T-helper 22 cell (primary cell): Measurements from ENCODE around the gene DUSP5.
"Not testable (repeated sequence)": the region's sequence is repeated elsewhere in the genome, so short reads cannot be mapped to it uniquely, and the experiment has no call there.

Source experiments
- DNase-seq: peaks from one replicate; pipeline ENCODE4 v3.0.0-alpha.2; 2020; ENCODE audit warnings: low read depth

DUSP5 gene

DNA sequence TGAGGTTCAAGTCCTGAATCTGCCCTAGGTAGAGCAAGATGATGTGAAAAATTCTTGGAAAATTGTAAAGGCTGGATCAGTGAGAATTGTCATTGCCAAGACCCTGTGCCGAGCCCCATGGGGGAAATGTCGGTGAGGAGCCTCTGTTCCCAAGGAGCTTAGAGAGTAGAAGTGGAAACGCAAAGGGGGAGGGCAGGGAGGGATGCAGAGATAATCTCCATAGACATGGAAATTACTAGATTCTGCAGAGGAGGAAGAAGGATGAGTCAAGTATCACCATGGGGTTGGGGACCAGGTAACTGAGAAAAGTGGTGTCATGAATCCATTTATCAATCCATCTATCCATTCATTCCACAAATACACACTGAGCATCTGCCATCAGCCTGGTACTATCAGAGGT lies 26.0 kb downstream of the DUSP5 start:
- no peak for DNase-seq

DNA sequence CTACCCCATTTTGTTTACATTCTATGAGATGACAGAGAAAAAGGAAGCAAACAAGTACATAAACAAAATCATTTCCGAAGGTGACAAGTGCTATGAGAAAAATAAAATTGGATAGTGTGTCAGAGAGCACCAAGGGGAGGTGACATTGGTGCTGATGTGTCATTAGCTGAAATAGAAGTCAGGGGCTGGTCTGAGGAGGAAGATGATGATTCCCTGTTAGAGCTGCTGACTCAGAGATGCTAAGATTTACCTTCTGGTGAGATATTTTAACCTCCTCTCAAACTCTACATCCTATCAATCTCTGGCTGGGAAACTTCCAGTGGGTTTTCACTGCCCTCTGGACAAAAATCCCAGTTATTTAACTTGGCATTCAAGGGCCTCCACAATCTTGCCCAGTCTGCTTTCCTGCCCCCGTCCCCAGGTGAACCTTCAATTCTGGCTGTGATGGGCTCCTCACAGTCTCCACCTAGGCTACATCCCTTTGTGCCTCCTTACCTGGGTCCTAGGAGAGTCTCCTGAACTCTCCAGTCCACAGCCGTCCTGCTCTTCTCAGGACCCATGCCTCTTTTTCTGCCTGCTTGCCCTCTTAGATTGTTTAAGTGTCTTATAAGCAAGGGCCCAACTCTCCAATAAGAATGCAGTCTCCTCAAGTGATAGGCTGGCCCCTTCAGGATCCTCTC lies 26.6 kb downstream of the DUSP5 start:
- DNase-seq: no peak

DNA sequence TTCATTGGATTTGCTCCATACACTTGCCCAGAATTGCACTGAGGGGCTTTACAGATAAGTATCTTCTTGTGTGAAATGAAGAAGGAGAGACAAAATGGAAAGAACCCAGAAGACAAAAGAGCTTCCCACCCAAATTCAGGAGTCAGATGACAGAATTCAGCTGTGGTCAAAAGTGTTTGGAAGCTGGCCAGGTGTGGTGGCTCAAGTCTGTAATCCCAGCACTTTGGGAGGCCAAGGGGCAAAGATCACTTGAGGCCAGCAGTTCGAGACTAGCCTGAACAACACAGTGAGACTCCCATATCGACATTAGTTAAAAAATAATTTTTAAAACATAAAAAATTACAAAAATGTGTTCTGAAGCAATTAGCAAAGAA lies 27.1 kb downstream of the DUSP5 start:
- DNase-seq: no peak

DNA sequence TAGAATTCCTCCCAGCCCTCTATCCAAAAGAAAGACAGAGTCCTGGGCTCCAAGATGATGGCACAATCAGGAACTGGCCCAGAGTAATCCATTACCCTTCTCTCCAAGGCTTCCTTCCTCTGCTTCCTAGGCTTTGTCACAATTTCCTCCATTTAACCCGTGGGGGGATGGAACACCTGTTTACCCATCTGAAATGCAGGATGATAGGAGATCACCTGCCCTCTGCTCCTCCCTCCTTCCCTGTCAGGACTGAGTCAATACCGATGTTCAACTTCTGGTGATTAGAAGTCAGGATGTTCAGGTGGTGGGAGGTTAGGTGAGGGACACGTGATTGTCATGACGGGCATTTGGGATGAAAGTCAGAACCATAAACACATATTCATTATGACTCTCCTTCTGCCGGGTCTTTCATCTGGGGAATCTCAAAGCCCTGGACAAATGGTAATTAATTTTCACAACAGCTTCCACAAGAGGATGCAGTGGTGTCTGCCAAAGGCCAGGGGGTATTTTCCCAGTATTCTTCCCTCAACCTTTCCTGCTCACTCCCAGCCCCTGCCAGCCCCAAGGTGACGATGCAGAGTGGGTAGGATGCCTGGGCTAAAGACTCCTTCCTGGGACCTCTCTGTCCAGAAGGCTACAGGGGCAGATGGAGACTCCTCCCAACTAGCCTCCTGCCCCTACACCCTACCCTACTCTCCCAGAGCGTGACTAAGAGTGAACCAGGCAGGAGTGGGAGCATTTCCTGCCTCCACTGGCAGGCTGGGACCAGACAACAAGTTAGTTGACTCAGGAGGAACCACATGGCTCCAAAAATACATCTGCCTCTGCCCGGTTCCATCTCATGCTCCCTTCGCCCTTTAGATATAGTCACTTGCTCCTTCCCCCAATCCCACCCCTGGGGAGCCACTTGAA lies 27.9 kb downstream of the DUSP5 start:
- no peak for DNase-seq

DNA sequence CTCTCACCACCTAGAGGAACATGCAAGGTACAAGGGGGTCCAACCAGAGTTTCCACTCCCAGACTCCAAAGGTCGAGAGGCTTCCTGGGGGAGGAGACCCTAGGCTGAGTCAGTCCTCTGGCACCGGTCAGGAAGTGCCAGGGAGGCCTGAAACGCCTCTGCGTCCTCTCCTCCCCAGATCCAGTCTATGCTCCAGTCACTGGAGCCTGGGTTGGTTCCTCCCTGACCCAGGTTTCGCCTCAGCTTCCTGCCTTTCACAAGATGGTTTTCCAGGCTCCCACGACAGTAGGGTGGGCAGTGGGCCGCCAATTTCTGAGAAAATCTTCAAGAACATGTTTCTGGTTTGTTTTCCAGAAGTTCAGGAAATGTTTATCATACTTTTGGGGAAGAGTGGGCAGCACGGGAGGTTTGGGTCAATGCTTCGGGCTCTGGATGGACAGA lies 30.0 kb downstream of the DUSP5 start:
- DNase-seq: no peak

DNA sequence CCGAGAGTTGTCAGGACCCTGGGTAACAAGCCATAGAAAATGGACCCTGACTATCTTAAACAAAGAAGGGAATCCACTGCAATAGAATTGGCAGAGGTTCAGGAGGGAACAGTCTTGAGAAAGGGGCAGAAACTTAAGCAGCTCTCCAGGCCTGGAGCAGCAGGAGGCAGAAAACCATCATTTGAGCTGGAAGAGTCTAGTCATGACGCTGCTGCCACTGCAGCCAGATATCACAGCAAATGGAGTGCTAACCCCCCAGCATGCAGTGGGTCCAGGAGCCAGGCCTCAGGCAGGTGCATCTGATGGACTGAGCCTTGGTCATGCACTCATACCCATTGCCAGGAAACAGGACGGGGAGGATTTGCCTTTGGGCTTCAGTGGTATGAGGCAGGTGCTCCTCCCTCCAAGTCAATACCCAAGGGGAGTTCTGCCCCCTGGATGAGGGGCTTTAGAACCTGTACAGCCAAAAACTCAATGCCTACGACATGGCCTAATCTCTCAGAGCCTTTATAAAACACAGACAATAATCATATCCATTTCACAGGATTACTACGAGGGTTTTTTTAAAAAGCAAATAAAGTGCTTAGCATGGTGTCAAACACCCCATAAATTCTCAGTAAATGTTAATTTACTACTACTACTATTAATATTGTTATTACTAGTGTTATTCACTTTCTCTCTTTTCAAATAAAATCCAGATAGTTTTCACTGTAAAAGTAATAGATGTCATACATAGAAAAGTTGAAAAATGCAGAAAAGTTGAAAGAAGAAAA lies 30.7 kb downstream of the DUSP5 start:
- no peak for DNase-seq

DNA sequence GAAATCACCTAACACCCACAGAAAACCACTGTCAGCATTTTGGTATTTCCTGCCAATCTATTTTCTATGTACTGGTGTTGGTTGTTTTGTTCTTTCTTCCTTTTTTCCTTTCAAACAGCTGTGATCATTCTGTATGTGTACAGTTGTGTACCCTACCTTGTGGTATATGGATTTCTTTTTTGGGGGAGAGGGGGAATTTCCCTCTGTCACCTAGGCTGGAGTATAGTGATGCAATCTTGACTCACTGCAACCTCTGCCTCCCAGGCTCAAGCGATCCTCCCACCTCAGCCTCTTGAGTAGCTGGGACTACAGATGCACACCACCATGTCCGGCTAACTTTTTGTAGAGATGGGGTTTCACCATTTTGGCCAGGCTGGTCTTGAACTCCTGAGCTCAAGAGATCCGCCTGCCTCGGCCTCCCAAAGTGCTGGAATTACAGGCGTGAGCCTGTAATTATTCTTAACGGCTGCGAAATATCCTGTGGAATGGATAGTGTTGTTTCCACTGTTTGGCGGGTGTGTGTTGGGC lies 31.4 kb downstream of the DUSP5 start:
- not testable (repeated sequence) for DNase-seq

DNA sequence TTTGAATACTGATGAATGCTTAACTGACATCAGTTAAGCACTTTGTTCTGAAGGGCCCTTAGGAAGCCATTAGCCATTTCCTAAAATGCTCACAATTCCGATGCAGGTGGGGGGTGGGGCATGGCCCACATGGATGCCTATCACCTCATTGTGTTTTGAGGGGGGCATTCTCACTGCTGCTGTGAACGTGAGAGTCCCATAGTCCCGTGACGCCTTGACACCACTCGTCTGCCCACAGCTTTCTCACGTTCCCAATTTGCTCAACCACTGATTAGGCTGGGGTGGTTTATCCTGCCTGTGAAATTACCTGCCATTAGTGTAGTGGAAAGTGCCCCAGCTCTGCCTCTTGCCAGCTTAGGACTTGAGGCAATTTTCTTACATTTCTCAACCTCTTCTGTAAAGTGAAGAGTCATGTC lies 31.9 kb downstream of the DUSP5 start:
- DNase-seq: no peak

DNA sequence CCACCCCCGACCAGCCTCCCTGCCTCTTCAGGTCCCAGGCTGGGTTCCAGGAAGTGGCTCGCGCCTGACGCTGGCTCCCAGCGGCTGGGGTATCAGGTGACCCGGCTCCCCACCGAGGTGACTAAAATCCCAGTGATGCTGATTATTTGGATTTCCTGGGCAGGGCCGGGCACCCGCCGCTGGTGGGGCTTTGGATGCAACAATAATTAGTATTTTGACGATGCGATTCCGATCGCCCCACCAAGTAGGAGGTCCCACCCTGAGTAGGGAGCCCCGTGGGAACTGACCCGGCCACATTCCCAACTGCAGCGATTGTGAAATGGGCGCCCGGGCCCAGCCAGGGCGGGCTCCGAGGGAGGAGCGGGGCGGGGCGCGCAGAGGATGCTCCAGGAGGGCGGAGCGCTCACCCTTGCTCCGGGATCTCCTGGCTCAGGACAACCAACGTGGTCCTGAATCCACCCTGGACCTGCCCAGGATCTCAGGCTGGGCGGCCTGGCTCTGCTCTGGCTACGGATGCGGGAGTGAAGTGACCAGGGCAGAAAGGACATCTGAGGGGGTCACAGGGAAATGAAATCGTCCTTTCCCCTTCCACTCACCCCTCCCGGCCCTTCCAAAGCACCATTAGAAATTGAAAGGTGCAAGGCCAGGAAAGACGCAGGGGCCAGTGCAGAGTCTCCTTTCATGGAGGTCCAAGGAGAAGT lies 32.6 kb downstream of the DUSP5 start:
- DNase-seq: no peak

DNA sequence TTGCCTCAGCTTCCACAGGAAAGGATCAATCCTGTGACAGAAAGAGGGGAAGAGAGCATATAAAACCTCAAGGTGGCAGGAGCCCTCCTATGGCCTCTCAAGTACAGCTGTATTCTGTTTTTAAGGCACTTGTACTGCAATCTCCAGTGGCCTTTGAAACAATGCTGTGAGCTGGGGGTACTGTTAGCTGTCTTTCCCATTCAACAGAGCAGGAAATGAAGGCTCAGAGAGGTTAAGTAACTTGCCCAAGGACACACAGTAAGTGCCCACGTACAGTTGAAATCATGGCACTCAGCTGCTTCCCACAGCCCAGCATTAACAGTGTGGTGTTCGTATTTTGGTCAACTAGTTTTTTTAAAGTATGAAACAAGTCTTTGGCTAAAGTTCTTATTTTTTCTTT lies 34.0 kb downstream of the DUSP5 start:
- DNase-seq: no peak

DNA sequence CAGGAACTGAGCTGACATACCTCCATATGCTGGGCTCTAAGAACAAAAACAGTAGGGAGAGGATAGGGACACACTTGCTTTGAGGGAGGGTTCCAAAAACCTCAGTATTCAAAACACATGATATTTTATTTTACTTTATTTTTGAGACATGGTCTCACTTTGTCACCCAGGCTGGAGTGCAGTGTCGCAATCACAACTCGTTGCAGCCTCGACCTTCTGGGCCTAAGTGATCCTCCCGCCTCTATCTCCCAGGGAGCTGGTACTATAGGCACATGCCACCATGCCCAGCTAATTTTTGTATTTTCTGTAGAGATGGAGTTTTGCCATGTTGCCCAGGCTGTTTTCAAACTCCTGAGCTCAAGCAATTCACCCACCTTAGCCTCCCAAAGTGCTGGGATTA lies 34.9 kb downstream of the DUSP5 start:
- not testable (repeated sequence) for DNase-seq

DNA sequence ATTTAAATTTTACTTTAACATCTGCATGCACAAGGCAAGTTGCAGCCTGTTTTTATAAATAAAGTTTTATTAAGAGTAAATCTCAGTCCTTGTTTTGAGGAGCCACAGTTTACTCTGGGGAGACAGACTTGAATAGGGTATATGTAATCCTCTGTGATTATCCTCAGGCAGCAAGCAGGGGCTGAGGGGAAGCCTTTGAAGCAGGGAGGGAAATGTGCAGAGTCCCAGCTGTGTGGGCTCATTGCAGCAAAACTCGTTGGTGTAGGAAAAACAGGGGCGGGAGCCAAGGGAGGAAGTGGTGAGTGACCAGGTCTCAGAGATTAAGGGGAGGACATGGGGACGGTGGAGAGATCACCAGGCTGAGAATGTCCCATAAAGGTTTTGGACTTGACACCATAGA lies 35.4 kb downstream of the DUSP5 start:
- no peak for DNase-seq

DNA sequence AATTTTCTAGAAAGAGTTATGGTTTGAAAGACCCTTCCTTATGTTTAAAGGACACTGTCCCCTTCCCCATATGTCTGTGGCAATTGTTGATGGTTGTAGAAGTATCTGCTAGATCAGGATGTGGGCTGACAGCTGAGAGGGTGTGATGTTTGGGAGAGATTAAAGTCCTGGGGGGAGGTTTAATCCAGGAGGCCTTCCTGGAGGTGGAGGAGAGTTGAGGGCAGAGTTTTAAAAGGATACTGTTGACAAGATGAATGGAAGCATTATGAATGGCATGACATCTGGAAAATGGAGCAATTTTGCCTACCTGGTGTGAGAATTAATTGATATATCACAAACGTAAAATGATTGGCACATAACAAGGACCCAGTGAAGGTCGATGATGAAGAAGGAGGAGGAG lies 36.9 kb downstream of the DUSP5 start:
- DNase-seq: no peak

DNA sequence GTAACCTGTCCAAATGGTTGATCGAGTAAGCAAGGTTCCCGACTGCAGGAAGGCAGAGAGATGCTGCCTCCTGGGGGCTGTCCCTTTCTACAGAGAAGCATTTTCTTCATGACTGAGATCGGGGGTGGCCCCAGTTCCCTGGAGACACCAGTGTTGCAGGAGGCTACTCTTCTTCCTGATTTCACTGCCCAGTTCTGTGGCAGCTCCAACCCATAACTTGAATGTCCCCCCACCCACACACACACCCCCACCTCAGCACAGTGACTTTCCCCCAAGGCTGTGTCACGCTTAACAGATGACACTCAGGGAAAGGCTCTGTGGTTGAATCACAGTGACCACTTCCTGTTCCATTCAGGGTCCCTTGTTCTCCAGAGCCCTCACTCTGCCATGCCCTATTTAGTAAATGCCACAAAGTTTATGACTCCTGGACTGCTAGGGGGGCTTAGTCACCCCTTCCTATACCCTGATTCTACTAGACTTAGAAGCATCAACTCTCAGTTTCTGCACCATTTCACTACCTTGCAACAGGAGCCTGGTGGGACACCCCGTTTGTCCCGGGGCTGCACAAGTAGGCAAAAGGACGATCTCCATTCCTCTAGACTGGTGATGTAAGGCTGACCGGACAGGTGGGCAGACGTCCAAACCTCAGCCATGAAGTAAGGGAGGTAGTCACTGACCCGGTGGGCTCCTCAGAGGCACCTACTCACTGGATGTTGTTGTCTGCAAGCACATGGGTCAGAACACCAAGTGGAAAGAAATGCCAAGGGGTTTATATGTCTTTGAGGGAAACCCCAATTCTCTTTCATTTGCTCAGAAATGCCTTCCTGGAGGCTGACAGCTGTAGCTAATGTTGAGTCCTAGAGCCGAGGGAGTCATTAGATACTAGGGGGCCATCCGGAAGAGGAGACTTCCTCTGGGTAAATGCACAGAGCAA lies 38.5 kb downstream of the DUSP5 start:
- DNase-seq: peak; percentile 34

DNA sequence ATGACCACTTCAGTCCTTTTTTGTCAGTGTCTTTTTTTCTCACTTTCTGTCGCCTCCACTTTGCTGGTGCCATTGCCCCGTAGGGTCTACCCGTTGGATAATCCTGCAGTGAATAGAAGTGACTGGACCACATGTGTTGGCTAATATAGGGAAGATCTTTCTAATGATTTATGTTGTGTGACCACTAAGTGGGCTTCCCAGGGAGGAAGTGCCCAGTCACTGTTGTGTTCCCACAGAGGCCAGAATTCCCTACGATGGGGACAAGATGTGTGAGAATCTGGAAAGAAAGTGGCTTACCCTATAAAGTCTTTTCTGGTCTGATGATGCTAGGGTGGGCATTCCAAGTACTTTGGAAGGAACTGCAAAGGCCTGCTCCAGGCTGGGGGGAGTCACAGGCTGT lies 41.4 kb downstream of the DUSP5 start:
- no peak for DNase-seq

DNA sequence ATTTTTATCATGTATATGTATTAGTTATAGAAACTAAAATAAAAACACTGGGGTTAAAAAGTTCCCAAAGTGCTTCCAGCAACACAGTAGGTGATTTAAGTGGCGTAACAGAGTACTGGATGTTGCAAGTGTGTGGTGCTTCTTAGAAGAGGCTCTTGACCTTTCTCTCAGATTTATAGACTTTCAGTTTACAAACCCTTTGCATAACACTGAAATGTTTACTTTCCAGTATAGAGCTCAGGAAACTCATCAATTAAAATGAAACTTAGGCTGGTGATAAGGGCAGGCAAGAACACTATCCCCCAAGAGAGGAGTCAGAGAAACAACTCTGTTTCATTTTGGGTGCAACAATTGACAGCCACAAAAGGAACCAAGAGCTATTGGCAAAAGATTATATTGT lies 42.3 kb downstream of the DUSP5 start:
- DNase-seq: no peak

DNA sequence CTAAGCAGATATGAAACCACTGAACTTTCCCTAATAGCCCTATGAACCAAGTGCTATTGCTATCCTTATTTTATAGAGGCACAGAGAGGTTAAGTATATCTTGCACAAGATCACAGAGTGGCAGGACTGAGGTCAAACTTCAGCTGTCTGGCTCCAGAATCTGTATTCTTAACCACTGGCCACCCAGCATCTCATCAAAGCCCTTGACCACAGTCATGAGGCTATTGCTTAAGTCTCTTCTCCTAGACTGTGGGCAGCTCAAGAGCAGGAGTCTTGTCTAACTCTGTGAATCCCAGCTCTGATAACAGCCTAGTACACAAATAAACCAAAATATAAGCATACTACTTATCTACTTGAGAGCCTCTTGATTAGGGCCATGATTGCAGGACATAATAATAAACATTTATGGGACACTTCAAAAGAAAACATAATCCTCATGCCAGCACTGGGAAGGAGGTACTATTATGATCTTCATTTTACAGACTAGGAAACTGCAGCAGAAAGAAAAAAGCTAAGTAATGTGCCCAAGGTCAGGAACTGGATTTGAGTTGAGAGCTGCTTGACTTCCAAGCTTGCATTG lies 47.3 kb downstream of the DUSP5 start:
- DNase-seq: no peak

DNA sequence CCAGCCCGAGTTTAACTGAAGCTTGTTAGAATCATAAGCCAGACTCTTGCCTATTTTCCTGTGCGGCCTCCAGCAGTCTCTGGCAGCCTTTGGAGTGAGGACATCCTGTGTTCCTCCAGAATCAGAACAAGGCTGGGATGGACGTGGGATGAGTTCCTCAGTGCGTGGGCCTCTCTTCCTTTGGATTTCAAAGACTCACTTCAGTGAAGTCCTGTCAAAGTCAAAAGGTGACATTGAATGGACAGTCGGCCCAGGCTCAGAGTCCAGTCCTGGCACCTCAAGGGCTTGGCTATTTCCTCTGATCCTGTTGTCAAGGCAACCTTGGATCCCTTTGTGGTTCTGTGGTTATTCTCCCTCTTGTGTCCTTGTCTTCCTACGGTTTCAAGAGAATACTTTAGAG lies 48.4 kb downstream of the DUSP5 start:
- no peak for DNase-seq

DNA sequence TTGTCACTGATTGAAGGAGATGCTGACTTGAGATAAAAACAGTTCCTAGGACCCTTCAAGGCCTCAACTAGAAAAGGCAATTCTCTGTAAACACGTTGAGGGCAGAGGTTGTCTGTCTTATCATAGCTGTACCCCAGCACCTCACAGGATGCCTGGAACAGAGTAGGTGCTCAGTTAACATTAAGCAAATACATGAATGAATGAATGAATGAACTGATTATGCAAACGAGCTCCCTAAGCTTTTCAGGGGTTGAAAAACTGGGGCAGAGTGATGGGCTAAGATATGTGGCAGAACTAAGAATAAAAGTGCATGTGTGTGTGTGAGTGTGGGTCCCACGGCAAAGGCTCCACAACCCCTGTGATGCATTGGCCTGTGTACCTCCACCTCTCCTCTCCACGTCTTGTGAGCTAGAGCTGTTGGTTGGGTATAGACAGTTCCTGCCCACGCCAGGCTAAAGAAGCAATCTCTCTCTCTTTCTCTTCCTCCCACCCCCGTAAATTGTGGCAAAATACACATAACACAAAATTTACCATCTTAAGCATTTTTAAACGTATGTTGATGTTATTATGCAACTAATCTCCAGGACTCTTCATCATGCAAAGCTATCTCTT lies 48.9 kb downstream of the DUSP5 start:
- DNase-seq: no peak
